ENCODE data around the gene HTR1D.

DNA sequence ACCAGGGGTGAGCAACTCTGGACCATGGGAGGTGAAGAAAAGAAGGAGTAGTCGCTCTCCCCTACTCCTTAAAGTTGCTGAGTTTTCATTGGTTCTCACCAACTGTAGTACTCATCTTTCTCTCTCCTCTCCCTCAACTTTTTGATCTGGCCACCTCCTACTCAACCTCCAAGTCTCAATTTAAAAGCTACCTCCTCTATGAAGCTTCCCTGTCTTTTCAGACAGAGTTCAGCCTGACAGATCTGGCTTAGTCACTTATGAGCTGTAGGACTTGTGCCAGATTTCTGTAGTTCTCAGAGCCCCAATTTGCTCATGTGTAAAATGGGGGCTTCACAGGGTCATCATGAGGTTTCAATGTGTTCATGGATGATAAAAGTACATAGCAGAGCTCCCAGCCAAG, 34.5 kb upstream of the HTR1D start:
- TF ChIP-seq EZH2 (IDR thresholded peaks at IDR 0.05; ENCODE audit: insufficient read depth, poor library complexity, severe bottlenecking) (no peak), EZH2phosphoT487 (IDR thresholded peaks at IDR 0.05; ENCODE audit: insufficient read depth, low read depth) (no peak)
